GM12891 (cell line): ENCODE results near the gene SUGP1. TPM values are rescaled to one million over a fixed set of nuclear protein-coding genes. Genes with fewer than 3 reads are reported as not detected.
A peak's percentile ranks its signal among the peaks of the same experiment; 100 is the strongest.

Experiments used
- DNase-seq: peaks from one replicate; pipeline ENCODE4 v3.0.0; 2011; ENCODE audit warnings: low spot score; ENCODE audit not compliant: insufficient read length
- FAIRE-seq: peaks from 2 replicates; lab custom pipeline; 2011; peaks lifted over from hg19 to GRCh38; lab: Jason Lieb, UNC
- PAX5 ChIP-seq: IDR thresholded peaks from 2 replicates; pipeline ENCODE4 v1.6.1; 2011; ENCODE audit warnings: low read length, moderate library complexity, mild to moderate bottlenecking; ENCODE audit not compliant: insufficient read depth, severe bottlenecking
- POLR2A ChIP-seq: IDR thresholded peaks from 2 replicates; pipeline ENCODE4 v1.6.1; 2011; ENCODE audit warnings: low read depth, low read length, control low read depth
- POLR2AphosphoS5 ChIP-seq: IDR thresholded peaks from 2 replicates; pipeline ENCODE4 v1.6.1; 2011; ENCODE audit warnings: low read depth, low read length, control low read depth
- POU2F2 ChIP-seq: IDR thresholded peaks from 2 replicates; pipeline ENCODE4 v1.6.1; 2011; ENCODE audit warnings: low read depth, mild to moderate bottlenecking, control low read depth, low read length, moderate library complexity
- SPI1 ChIP-seq: IDR thresholded peaks from 2 replicates; pipeline ENCODE4 v1.6.1; 2011; ENCODE audit warnings: low read depth, low read length, control low read depth
- TAF1 ChIP-seq: IDR thresholded peaks from 2 replicates; pipeline ENCODE4 v1.6.1; 2011; ENCODE audit warnings: low read depth, low read length, control low read depth
- polyA plus RNA-seq: library from polyadenylated mRNA; unstranded; fragments of >200 nt; gene quantifications from one replicate; pipeline ENCODE4 v1.2.1, GENCODE V29; 2012; ENCODE audit warnings: low read depth, missing spikeins, inconsistent platforms; ENCODE audit not compliant: missing spikeins

Gene SUGP1
- polyA plus RNA-seq = 36.4 TPM

GRCh38 chr19:19320361-19321140, at the start of gene SUGP1, which contains the start of gene MAU2:
Gene SUGP1 (minus strand): TSS chr19:19320509. CDS start chr19:19320496, 13 bp downstream.
Gene MAU2 (plus strand): TSS chr19:19320829. CDS start chr19:19320860, 31 bp downstream.
- TF ChIP-seq SPI1 (no peak), POU2F2 (peak; percentile 71; the same call in 1 of the 2 replicates), TAF1 (peak; percentile 79), POLR2AphosphoS5 (peak; percentile 85), PAX5 (no peak), POLR2A (peak; percentile 86)
- DNase-seq (peak; percentile 95), FAIRE-seq (peak; percentile 95)

- FAIRE-seq (no peak), DNase-seq (no peak)
- TF ChIP-seq POU2F2 (no peak), SPI1 (no peak), PAX5 (no peak), POLR2AphosphoS5 (no peak), POLR2A (no peak), TAF1 (no peak)
These were observed 47.8 kb upstream of the SUGP1 start for GRCh38 chr19:19368087-19368486.

GRCh38 chr19:19366434-19367396, 46.4 kb upstream of the SUGP1 start:
- TF ChIP-seq SPI1 (no peak), POU2F2 (no peak), POLR2A (no peak), POLR2AphosphoS5 (no peak), PAX5 (no peak), TAF1 (no peak)
- DNase-seq (no peak), FAIRE-seq (peak; percentile 97)

- no peak for FAIRE-seq
- DNase-seq = no peak
- no peak for TF ChIP-seq SPI1
- no peak for TF ChIP-seq TAF1
- TF ChIP-seq POLR2A = no peak
- TF ChIP-seq POU2F2 = no peak
- no peak for TF ChIP-seq PAX5
- TF ChIP-seq POLR2AphosphoS5 = no peak
These were observed 41.8 kb upstream of the SUGP1 start for GRCh38 chr19:19362075-19362474.

- no peak for TF ChIP-seq POLR2A
- TF ChIP-seq SPI1 = no peak
- no peak for TF ChIP-seq TAF1
- TF ChIP-seq POLR2AphosphoS5 = no peak
- TF ChIP-seq PAX5 = no peak
- TF ChIP-seq POU2F2 = no peak
- FAIRE-seq (peak; percentile 84), DNase-seq (peak; percentile 51)
These were observed 40.8 kb upstream of the SUGP1 start for GRCh38 chr19:19361075-19361594.

- no peak for FAIRE-seq
- DNase-seq = no peak
These were observed 36.7 kb upstream of the SUGP1 start for GRCh38 chr19:19356901-19357566.

GRCh38 chr19:19356500-19356899, 36.2 kb upstream of the SUGP1 start:
- FAIRE-seq = no peak
- TF ChIP-seq SPI1 (no peak), TAF1 (no peak), POU2F2 (no peak), PAX5 (no peak), POLR2A (no peak)

More at GRCh38 chr19:19356901-19357566, 36.7 kb upstream of the SUGP1 start:
- TF ChIP-seq POLR2A (no peak), POLR2AphosphoS5 (no peak), PAX5 (no peak), TAF1 (no peak), POU2F2 (no peak), SPI1 (no peak)

GRCh38 chr19:19355606-19356139, 35.4 kb upstream of the SUGP1 start:
- no peak for FAIRE-seq
- DNase-seq = no peak
- TF ChIP-seq PAX5 = no peak
- TF ChIP-seq SPI1 = no peak
- no peak for TF ChIP-seq TAF1
- TF ChIP-seq POU2F2 = no peak
- no peak for TF ChIP-seq POLR2AphosphoS5
- no peak for TF ChIP-seq POLR2A

More at GRCh38 chr19:19356500-19356899, 36.2 kb upstream of the SUGP1 start:
- DNase-seq = no peak
